ENCODE measurements around the gene PTPRG. TPM values are rescaled to one million over a fixed set of nuclear protein-coding genes. Genes with fewer than 3 reads are reported as not detected.

The PTPRG gene
- total and polyA plus RNA-seq, 2 of the 13 experiments (the other 11 are each of a cell fraction or from before 2014, with no cell fraction given) = 8.0 to 25.3 TPM

GRCh38 chr3:61645148-61645547, 83.8 kb downstream of the PTPRG start (continued):
- TF ChIP-seq, protein P1, sequence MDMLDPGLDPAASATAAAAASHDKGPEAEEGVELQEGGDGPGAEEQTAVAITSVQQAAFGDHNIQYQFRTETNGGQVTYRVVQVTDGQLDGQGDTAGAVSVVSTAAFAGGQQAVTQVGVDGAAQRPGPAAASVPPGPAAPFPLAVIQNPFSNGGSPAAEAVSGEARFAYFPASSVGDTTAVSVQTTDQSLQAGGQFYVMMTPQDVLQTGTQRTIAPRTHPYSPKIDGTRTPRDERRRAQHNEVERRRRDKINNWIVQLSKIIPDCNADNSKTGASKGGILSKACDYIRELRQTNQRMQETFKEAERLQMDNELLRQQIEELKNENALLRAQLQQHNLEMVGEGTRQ (IDR thresholded peaks at IDR 0.05; ENCODE audit: low read depth, low read length) = peak; percentile 75
- TF ChIP-seq, protein P1 (CRISPR knock-in tag; IDR thresholded peaks at IDR 0.05; ENCODE audit: borderline replicate concordance) = peak; percentile 82; the same call in 1 of the 2 replicates
- TF ChIP-seq BCL6 (CRISPR knock-in tag; IDR thresholded peaks at IDR 0.05) (peak; percentile 86), ZNF644 (CRISPR knock-in tag; IDR thresholded peaks at IDR 0.05; ENCODE audit: low read depth) (0 out of 2 replicates have a peak, but pooled peaks have one; percentile 26), ZXDC (CRISPR knock-in tag; IDR thresholded peaks at IDR 0.05) (no peak), SOX13 (IDR thresholded peaks at IDR 0.05) (no peak), SOX13 (CRISPR knock-in tag; conservative IDR thresholded peaks at IDR 0.05 in 1 of 2, IDR thresholded peaks at IDR 0.05 in 1 of 2) (peak in 1 of 2 experiments; percentile 54; a peak in 1 of 4 replicates), ARID5B (CRISPR knock-in tag; IDR thresholded peaks at IDR 0.05) (peak; percentile 50), ZNF274 (CRISPR knock-in tag; IDR thresholded peaks at IDR 0.05) (no peak), SOX6 (IDR thresholded peaks at IDR 0.05) (no peak), SOX6 (CRISPR knock-in tag; IDR thresholded peaks at IDR 0.05) (peak; percentile 47), BHLHE40 (IDR thresholded peaks at IDR 0.05; ENCODE audit: low read length) (no peak)
- TF ChIP-seq, protein P2, sequence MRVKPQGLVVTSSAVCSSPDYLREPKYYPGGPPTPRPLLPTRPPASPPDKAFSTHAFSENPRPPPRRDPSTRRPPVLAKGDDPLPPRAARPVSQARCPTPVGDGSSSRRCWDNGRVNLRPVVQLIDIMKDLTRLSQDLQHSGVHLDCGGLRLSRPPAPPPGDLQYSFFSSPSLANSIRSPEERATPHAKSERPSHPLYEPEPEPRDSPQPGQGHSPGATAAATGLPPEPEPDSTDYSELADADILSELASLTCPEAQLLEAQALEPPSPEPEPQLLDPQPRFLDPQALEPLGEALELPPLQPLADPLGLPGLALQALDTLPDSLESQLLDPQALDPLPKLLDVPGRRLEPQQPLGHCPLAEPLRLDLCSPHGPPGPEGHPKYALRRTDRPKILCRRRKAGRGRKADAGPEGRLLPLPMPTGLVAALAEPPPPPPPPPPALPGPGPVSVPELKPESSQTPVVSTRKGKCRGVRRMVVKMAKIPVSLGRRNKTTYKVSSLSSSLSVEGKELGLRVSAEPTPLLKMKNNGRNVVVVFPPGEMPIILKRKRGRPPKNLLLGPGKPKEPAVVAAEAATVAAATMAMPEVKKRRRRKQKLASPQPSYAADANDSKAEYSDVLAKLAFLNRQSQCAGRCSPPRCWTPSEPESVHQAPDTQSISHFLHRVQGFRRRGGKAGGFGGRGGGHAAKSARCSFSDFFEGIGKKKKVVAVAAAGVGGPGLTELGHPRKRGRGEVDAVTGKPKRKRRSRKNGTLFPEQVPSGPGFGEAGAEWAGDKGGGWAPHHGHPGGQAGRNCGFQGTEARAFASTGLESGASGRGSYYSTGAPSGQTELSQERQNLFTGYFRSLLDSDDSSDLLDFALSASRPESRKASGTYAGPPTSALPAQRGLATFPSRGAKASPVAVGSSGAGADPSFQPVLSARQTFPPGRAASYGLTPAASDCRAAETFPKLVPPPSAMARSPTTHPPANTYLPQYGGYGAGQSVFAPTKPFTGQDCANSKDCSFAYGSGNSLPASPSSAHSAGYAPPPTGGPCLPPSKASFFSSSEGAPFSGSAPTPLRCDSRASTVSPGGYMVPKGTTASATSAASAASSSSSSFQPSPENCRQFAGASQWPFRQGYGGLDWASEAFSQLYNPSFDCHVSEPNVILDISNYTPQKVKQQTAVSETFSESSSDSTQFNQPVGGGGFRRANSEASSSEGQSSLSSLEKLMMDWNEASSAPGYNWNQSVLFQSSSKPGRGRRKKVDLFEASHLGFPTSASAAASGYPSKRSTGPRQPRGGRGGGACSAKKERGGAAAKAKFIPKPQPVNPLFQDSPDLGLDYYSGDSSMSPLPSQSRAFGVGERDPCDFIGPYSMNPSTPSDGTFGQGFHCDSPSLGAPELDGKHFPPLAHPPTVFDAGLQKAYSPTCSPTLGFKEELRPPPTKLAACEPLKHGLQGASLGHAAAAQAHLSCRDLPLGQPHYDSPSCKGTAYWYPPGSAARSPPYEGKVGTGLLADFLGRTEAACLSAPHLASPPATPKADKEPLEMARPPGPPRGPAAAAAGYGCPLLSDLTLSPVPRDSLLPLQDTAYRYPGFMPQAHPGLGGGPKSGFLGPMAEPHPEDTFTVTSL (CRISPR knock-in tag; IDR thresholded peaks at IDR 0.05; ENCODE audit: borderline replicate concordance) = peak; percentile 29; the same call in 1 of the 2 replicates

Data from HepG2 (cell line).